ENCODE measurements around the gene EVI5L. TPM values are rescaled to one million over a fixed set of nuclear protein-coding genes. Genes with fewer than 3 reads are reported as not detected.

Gene EVI5L
- total and polyA plus RNA-seq, 2 donors (not counting 3 experiments of a cell fraction or from before 2014, with no cell fraction given) = 11.9 to 13.5 TPM

DNA sequence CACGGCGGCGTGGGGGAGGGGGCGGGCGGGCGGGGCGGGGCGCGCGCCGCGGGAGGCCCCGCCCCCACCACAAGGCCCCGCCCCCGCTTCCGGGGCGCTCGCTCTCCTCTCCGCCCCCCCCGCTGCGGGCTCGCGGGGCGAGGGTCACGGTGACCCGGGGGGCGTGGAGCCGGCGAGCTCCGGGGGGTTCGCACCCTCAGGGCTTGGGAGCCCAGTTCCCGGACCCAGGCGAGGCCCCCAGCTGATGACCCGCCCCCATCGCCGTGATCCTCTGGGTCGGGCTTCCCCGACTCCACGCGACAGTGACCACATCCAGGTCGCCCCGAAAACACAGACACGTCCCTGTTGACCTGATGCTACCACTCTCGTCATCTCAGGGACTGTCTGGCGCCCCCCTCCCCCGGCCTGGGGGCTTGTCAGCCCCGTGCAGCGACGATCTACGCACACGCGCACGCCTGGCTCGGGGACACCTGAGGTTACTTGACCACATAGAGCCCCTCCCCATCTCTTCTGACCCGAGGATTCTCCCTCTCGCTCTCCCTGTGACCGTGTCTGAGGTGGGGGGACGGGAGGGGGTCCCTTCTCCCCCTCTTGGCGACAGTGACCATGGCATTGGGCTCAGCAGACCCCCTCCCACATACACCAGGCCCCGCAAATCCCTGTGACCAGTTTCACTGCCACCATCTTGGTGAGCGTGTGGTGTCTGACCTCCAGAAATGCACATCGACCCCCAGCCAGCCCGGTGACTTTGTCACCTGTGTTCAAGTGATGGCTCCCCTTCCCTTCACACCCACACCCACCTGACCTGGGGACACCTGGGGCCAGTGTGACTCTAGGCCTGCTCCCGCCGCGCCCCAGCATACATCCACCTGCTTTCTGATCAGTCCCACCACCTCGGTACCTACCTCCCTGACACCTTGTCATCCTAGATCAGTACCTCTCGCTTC, 74.3 kb downstream of the EVI5L start:
- DNase-seq (ENCODE audit: low read depth, low spot score) = peak; percentile 21
- no peak for FAIRE-seq
- Histone ChIP-seq H3K9me3 (replicated peaks; ENCODE audit: control insufficient read depth, insufficient read depth, low read length) (no peaks in the 10 kb centered on the region), H3K27ac (ENCODE audit: insufficient read depth, low read depth, low read length) (peak overlapping the region; percentile 62), H3K4me1 (ENCODE audit: control insufficient read depth, extremely low read depth, insufficient read depth, low read length) (peaks cover 16% of the 10 kb centered on the region), H4K20me1 (replicated peaks; ENCODE audit: control insufficient read depth, extremely low read depth, insufficient read depth, low read length) (no peaks in the 10 kb centered on the region), H3K79me2 (ENCODE audit: control insufficient read depth, insufficient read depth, low read length) (peaks cover 28% of the 10 kb centered on the region), H3K36me3 (ENCODE audit: control insufficient read depth in 2 of 2, extremely low read depth in 1 of 2, insufficient read depth in 2 of 2, low read length in 2 of 2) (peaks cover 0 to 3% of the 10 kb centered on the region in 2 experiments), H2AFZ (ENCODE audit: low read depth, low read length) (peak overlapping the region; percentile 10), H3K4me2 (ENCODE audit: insufficient read depth, low read length) (peak overlapping the region; percentile 91), H3K9me1 (replicated peaks; ENCODE audit: control insufficient read depth, extremely low read depth, insufficient read depth, low read length) (no peaks in the 10 kb centered on the region), H3K9ac (replicated peaks; ENCODE audit: extremely low read depth, insufficient read depth, low read length) (peak overlapping the region; percentile 73), H3K27me3 (ENCODE audit: control insufficient read depth in 2 of 2, insufficient read depth in 2 of 2, low read length in 2 of 2) (no peaks in the 10 kb centered on the region), H3K4me3 (replicated peaks in 1 of 3; ENCODE audit: insufficient read depth in 1 of 3, low read depth in 1 of 3, low read length in 3 of 3) (peak overlapping the region; percentile 62 to 93 (median 71))
- CTCF ChIA-PET = interaction anchor here (0.7 to 2.2 kb wide), 14 partner anchors 12 to 336 kb away, joined by 3 to 17 read pairs (median 4); partner anchors contain the start of genes SNAPC2, TIMM44 and TRAPPC5
- TSS peak; percentile 58 for BruUV-seq (replicated peaks)
- POLR2A ChIA-PET = interaction anchor here (0.8 to 1.0 kb wide), 3 partner anchors 7 to 16 kb away, joined by 3 to 13 read pairs (median 4); partner anchors contain the start of gene SNAPC2
- intact Hi-C loops (cut with micrococcal nuclease) = no loop called here
- dilution Hi-C loops (cut with MboI; ENCODE audit: extremely low pct_ligation_motif_present, low sequenced_read_pairs) = no loop called here
- TF ChIP-seq JUN (IDR thresholded peaks at IDR 0.05; ENCODE audit: borderline replicate concordance, insufficient read depth, insufficient read length, low read depth) (no peak), POLR2AphosphoS5 (IDR thresholded peaks at IDR 0.05; ENCODE audit: insufficient read depth, low read depth, low read length) (no peak), GATA2 (IDR thresholded peaks at IDR 0.05; ENCODE audit: insufficient read depth, insufficient read length, low read depth, low read length) (no peak), EZH2 (IDR thresholded peaks at IDR 0.05; ENCODE audit: borderline replicate concordance, low read depth, low read length, severe bottlenecking) (no peak), MYC (IDR thresholded peaks at IDR 0.05; ENCODE audit: low read depth, low read length) (no peak)
- TF ChIP-seq, protein P1, sequence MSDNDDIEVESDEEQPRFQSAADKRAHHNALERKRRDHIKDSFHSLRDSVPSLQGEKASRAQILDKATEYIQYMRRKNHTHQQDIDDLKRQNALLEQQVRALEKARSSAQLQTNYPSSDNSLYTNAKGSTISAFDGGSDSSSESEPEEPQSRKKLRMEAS (IDR thresholded peaks at IDR 0.05; ENCODE audit: insufficient read depth, insufficient read length) = no peak
- TF ChIP-seq, protein P2, sequence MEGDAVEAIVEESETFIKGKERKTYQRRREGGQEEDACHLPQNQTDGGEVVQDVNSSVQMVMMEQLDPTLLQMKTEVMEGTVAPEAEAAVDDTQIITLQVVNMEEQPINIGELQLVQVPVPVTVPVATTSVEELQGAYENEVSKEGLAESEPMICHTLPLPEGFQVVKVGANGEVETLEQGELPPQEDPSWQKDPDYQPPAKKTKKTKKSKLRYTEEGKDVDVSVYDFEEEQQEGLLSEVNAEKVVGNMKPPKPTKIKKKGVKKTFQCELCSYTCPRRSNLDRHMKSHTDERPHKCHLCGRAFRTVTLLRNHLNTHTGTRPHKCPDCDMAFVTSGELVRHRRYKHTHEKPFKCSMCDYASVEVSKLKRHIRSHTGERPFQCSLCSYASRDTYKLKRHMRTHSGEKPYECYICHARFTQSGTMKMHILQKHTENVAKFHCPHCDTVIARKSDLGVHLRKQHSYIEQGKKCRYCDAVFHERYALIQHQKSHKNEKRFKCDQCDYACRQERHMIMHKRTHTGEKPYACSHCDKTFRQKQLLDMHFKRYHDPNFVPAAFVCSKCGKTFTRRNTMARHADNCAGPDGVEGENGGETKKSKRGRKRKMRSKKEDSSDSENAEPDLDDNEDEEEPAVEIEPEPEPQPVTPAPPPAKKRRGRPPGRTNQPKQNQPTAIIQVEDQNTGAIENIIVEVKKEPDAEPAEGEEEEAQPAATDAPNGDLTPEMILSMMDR (IDR thresholded peaks at IDR 0.05; ENCODE audit: extremely low read depth in 1 of 2, insufficient read depth in 1 of 2, low read depth in 1 of 2, low read length in 2 of 2) = no peak

All from endothelial cell of umbilical vein (primary cell).